ENCODE measurements around the gene PIN1. TPM values are rescaled to one million over a fixed set of nuclear protein-coding genes. Genes with fewer than 3 reads are reported as not detected.
"Not testable (repeated sequence)": the region's sequence is repeated elsewhere in the genome, so short reads cannot be mapped to it uniquely, and the experiment has no call there.

The PIN1 gene
- polyA plus RNA-seq, 1 experiment, result 33.6 TPM

DNA sequence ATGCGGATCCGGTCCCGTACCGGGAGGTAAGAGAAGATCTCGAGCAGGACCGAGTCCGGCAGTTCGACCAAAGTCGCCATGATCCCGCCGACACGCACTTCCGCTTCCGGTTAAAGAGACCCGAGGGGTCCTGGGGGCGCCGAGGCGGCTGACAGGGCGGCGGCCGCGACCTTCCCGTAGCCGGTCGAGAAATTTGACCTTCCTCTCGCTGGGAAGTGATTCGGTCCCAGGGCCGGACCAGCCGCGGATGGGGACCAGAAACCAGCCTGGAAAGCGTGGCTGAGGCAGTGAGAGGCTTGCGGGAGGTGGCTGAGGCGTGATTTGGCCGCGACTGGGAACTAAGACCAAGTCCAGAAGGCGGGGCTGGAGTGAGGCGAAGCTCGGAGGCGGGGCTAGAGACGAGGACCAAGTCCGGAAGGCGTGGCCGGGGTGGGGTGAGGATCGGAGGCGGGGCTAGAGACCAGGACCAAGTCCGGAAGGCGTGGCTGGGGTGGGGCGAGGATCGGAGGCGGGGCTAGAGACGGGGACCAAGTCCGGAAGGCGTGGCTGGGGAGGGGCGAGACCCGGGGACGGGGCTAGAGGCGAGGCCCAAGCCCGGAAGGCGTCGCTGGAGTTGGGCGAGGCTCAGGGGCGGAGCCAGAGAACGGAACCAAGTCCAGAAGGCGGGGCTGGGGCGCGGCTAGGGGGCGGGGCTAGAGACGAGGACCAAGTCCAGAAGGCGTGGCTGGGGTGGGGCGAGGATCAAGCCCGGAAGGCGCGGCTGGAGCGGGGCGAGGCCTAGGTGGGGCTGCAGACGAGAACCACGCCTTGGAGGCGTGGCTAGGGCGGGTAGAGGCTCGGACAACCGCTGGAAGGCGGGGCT lies 16.2 kb upstream of the PIN1 start, which contains the start of gene FBXL12:
Gene FBXL12 (minus strand): TSS at position 346 of the 862 bp plus-strand sequence. CDS start 266 bp downstream, at position 80.
- peak; percentile 99 for DNase-seq (ENCODE audit: low read depth, low spot score)
- CTCF ChIA-PET, result interaction anchor here (0.6 kb wide), 1 partner anchor 284 kb away, joined by 5 read pairs; no protein-coding TSS in a partner anchor
- Histone ChIP-seq H3K27me3 (ENCODE audit: control insufficient read depth, insufficient read depth, low read length) (no peaks in the 10 kb centered on the region), H3K4me3 (ENCODE audit: low read depth, low read length) (peak within 1 kb of the TSS; percentile 99), H3K27ac (ENCODE audit: low read depth, low read length) (peak within 1 kb of the TSS; percentile 96), H3K9me3 (ENCODE audit: control insufficient read depth, insufficient read depth, low read length) (peaks cover 12% of the 10 kb centered on the region; the same call in 1 of the 2 replicates)
- POLR2A ChIA-PET, result interaction anchor here (0.5 to 1.0 kb wide), 9 partner anchors 9 to 1428 kb away, joined by 3 to 8 read pairs (median 4); partner anchors contain the start of genes RAB11B and UBL5
- TF ChIP-seq, protein P1, sequence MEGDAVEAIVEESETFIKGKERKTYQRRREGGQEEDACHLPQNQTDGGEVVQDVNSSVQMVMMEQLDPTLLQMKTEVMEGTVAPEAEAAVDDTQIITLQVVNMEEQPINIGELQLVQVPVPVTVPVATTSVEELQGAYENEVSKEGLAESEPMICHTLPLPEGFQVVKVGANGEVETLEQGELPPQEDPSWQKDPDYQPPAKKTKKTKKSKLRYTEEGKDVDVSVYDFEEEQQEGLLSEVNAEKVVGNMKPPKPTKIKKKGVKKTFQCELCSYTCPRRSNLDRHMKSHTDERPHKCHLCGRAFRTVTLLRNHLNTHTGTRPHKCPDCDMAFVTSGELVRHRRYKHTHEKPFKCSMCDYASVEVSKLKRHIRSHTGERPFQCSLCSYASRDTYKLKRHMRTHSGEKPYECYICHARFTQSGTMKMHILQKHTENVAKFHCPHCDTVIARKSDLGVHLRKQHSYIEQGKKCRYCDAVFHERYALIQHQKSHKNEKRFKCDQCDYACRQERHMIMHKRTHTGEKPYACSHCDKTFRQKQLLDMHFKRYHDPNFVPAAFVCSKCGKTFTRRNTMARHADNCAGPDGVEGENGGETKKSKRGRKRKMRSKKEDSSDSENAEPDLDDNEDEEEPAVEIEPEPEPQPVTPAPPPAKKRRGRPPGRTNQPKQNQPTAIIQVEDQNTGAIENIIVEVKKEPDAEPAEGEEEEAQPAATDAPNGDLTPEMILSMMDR (IDR thresholded peaks at IDR 0.05; ENCODE audit: low read depth, low read length), result no peak

DNA sequence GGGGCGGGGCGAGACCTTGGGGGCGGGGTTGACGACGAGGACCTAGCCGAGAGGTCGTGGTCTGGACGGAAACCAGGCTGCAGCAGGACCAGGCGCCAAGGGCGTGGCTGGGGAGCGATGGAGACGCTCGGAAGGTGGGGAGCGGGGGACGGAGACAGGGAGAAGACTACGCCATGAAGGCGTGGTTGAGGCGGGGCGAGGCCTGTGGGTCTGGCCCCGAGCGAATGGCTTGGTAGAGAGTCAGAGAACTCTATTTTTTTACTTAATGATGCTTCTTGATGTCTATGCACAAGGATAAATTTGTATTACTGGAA lies 15.6 kb upstream of the PIN1 start:
- no peaks in the 10 kb centered on the region for H3K27me3 ChIP-seq (ENCODE audit: control insufficient read depth, insufficient read depth, low read length)
- no peak for DNase-seq (ENCODE audit: low read depth, low spot score)
- TF ChIP-seq, protein P1 (IDR thresholded peaks at IDR 0.05; ENCODE audit: low read depth, low read length), result no peak
- peak overlapping the region; percentile 57 for H3K27ac ChIP-seq (ENCODE audit: low read depth, low read length)
- POLR2A ChIA-PET, result interaction anchor here (0.5 to 1.0 kb wide), 6 partner anchors 9 to 1429 kb away, joined by 3 to 8 read pairs (median 4); partner anchors contain the start of genes RAB11B and UBL5
- CTCF ChIA-PET, result no interaction called here
- peaks cover 12% of the 10 kb centered on the region; the same call in 1 of the 2 replicates for H3K9me3 ChIP-seq (ENCODE audit: control insufficient read depth, insufficient read depth, low read length)
- peak overlapping the region; percentile 58 for H3K4me3 ChIP-seq (ENCODE audit: low read depth, low read length)

DNA sequence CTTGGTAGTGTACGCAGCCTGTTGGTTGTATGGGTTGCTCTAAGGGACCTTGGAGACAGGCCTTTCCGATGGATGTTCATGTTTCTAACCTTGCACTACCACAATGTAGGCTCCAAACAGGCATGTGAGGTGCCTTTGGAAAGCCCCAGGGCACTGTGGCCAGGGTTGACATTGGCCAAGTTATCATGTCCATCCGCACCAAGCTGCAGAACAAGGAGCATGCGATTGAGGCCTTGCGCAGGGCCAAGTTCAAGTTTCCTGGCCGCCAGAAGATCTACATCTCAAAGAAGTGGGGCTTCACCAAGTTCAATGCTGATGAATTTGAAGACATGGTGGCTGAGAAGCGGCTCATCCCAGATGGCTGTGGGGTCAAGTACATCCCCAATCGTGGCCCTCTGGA lies 15.1 kb upstream of the PIN1 start:
- POLR2A ChIA-PET; H3K27me3 ChIP-seq (ENCODE audit: control insufficient read depth, insufficient read depth, low read length); H3K4me3 ChIP-seq (ENCODE audit: low read depth, low read length); CTCF ChIA-PET; DNase-seq (ENCODE audit: low read depth, low spot score); H3K27ac ChIP-seq (ENCODE audit: low read depth, low read length): not testable (repeated sequence)
- H3K9me3 ChIP-seq (ENCODE audit: control insufficient read depth, insufficient read depth, low read length), result peaks cover 12% of the 10 kb centered on the region; the same call in 1 of the 2 replicates

DNA sequence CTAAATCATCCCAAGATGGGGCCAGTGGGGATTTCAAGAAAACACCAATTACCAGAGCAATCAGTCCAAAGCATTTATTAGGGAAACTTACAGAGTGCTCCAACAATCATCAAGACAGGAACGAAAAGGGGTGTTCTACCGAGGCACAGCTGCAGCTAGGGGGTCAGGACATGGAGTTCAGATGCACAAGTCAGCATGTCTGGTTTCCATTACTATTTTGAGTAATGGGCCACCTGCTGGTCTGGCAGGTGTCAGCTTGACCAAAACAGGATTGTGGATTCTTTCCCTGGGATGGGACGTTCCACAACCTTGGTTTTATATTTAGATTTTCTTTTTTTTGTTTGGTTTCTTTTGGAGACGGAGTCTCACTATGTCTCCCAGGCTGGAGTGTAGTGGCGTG lies 11.3 kb upstream of the PIN1 start:
- Histone ChIP-seq H3K4me3 (ENCODE audit: low read depth, low read length) (no peak overlapping the region), H3K27me3 (ENCODE audit: control insufficient read depth, insufficient read depth, low read length) (no peaks in the 10 kb centered on the region), H3K9me3 (ENCODE audit: control insufficient read depth, insufficient read depth, low read length) (no peaks in the 10 kb centered on the region; the same call in 1 of the 2 replicates), H3K27ac (ENCODE audit: low read depth, low read length) (no peak overlapping the region)
- TF ChIP-seq, protein P1 (IDR thresholded peaks at IDR 0.05; ENCODE audit: low read depth, low read length), result no peak
- ChIA-PET POLR2A (no interaction called here), CTCF (no interaction called here)
- no peak for DNase-seq (ENCODE audit: low read depth, low spot score)

DNA sequence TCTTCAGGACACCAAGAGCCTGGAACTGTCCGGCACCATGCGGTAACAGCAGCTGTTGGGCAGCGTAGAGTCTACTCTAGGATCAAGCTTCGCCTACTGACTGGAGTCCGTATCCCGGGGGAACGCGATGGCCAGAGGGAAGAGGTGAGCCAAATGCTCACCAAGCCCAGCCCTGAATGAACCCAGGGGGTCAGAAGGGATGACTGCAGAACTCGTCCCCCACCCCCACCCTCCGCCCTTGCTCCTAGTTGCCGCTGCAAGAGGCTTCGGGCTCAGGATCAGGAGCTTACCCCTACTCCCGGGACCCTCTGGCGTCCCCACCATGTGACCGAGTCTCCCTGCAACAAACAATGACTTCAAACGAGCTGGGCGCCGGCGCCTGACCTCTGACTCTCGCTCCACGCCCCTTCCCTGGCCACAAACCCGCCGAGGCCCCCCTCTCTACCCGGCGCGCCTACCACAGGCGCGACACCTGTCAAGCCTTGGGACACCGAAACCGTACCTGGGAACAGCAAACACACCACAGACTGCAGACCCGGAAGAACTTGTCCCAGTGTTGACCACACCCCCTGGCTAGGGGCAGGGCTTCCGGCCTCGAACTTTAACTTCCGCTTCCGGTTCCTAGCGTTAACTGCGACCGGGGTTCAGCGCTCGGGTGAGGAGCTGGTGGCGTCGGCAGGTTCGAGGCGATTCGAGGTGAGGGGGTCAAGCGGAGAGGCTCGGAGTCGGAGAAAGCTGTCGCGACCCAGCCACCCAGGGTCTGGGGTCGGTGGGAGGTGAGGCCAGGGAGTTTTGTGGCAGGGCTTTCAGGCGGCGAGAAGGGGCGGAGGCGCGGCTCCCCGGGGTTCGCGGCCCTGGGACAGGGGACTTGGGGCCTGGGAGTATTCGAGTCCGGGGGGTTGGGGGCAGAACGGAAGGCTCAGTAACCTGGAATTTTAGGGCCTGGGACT lies 7.6 kb upstream of the PIN1 start, which contains the start of gene UBL5:
Gene UBL5 (plus strand): TSS at position 630 of the 950 bp plus-strand sequence. CDS start 420 bp downstream, outside the sequence.
- POLR2A ChIA-PET, result interaction anchor here (0.6 to 1.6 kb wide), 3 partner anchors 9 to 401 kb away, joined by 4 to 8 read pairs (median 8); partner anchors contain the start of gene FBXL12

More for the DNA sequence above, 7.6 kb upstream of the PIN1 start, which contains the start of gene UBL5:
- Histone ChIP-seq H3K27ac (ENCODE audit: low read depth, low read length) (peak within 1 kb of the TSS; percentile 11), H3K4me3 (ENCODE audit: low read depth, low read length) (peak within 1 kb of the TSS; percentile 95), H3K9me3 (ENCODE audit: control insufficient read depth, insufficient read depth, low read length) (no peaks in the 10 kb centered on the region; the same call in 1 of the 2 replicates), H3K27me3 (ENCODE audit: control insufficient read depth, insufficient read depth, low read length) (no peaks in the 10 kb centered on the region)
- no peak for DNase-seq (ENCODE audit: low read depth, low spot score)
- CTCF ChIA-PET, result interaction anchor here (0.9 to 2.8 kb wide), 5 partner anchors 12 to 202 kb away, joined by 3 to 8 read pairs (median 3); no protein-coding TSS in a partner anchor
- TF ChIP-seq, protein P1 (IDR thresholded peaks at IDR 0.05; ENCODE audit: low read depth, low read length), result no peak
